DND-41 (cell line): ENCODE measurements around the gene CACNA2D3.

Source experiments
- CTCF ChIP-seq: IDR thresholded peaks from 2 replicates; pipeline ENCODE4 v1.5.1; 2012; ENCODE audit warnings: borderline replicate concordance, low read length, moderate library complexity, mild to moderate bottlenecking; ENCODE audit not compliant: poor library complexity, severe bottlenecking; ENCODE audit errors: extremely low read depth
- EZH2 ChIP-seq: IDR thresholded peaks from 3 replicates; pipeline ENCODE4 v1.6.1; 2012; ENCODE audit warnings: borderline replicate concordance, low read depth, mild to moderate bottlenecking, moderate library complexity, low read length, inconsistent platforms; ENCODE audit not compliant: severe bottlenecking

- TF ChIP-seq CTCF (no peak), EZH2 (no peak)
These were observed 249.9 kb downstream of the CACNA2D3 start for GRCh38 chr3:54372232-54372631.
